Upper lobe of left lung (tissue), 6 donors: Measurements from ENCODE around the gene ATP10B. TPM values are rescaled to one million over a fixed set of nuclear protein-coding genes. Genes with fewer than 3 reads are reported as not detected.

Source experiments
- ATAC-seq, 2 donors: fragments of 200-7000 bp; cut with Tn5 transposase; one replicate each; pipeline ENCODE4 v1.9.1; 2022; ENCODE audit warnings: mild to moderate bottlenecking in 2 of 2, moderate library complexity in 2 of 2; ENCODE audit not compliant: low FRiP score in 2 of 2
- DNase-seq, 2 donors: peaks; one replicate each; pipeline ENCODE4 v3.0.0-alpha.2; 2019 to 2020
- H3K27ac ChIP-seq, 4 donors: fragments of 200-600 bp; sonication (generic); one replicate each; pipeline ENCODE4 v1.5.1; 2016 to 2019
- H3K27me3 ChIP-seq, 4 donors: fragments of 200-600 bp; sonication (generic); one replicate each; pipeline ENCODE4 v1.5.1; 2017 to 2019
- H3K36me3 ChIP-seq, 4 donors: fragments of 200-600 bp; sonication (generic); one replicate each; pipeline ENCODE4 v1.5.1; 2016 to 2019
- H3K4me1 ChIP-seq, 4 donors: fragments of 200-600 bp; sonication (generic); one replicate each; pipeline ENCODE4 v1.5.1; 2018 to 2019
- H3K4me3 ChIP-seq, 4 donors: fragments of 200-600 bp; sonication (generic); one replicate each; pipeline ENCODE4 v1.5.1; 2017 to 2019; ENCODE audit warnings: mild to moderate bottlenecking in 2 of 4, moderate library complexity in 1 of 4
- H3K9me3 ChIP-seq, 4 donors: fragments of 200-600 bp; sonication (generic); one replicate each; pipeline ENCODE4 v1.5.1; 2018 to 2019
- CTCF ChIP-seq, 6 experiments: fragments of 450-650 bp in 4 of 6; fragments of 200-600 bp in 2 of 6; sonication (generic) in 2 of 6; IDR thresholded peaks; one replicate each; pipeline ENCODE4 v1.5.1; 2016 to 2019; ENCODE audit warnings: antibody characterized with exemption in 6 of 6
- EP300 ChIP-seq, 4 donors: sonication (generic); formaldehyde crosslinking; IDR thresholded peaks; one replicate each; pipeline ENCODE4 v1.5.1; 2017; ENCODE audit warnings: antibody characterized with exemption in 4 of 4, control low read depth in 2 of 4
- POLR2A ChIP-seq, 4 donors: fragments of 450-650 bp; IDR thresholded peaks; one replicate each; pipeline ENCODE4 v1.5.1; 2016 to 2017; ENCODE audit warnings: antibody characterized with exemption in 4 of 4, mild to moderate bottlenecking in 2 of 4
- POLR2AphosphoS5 ChIP-seq, 2 donors: sonication (generic); formaldehyde crosslinking; IDR thresholded peaks; one replicate each; pipeline ENCODE4 v1.5.1; 2017; ENCODE audit warnings: antibody characterized with exemption in 2 of 2
- WGBS, 2 donors: methylation state at CpG; one replicate each; pipeline ENCODE4 v1.1.5; 2017 to 2018; 5-methylcytosine and 5-hydroxymethylcytosine counted together
- total RNA-seq, 6 donors: library from RNA; depleted of rRNA in 4 of 6; stranded (reverse); fragments of >200 nt in 4 of 6; gene quantifications; one replicate each; pipeline versions ENCODE4 v1.1.0 to v1.2.1, GENCODE V29; 2016 to 2021
- donor health status: DM: no; HTN: no; CAD: no; lungs with moderate emphysema.
- donor health status: DM: no; HTN: yes; CAD: no; lungs with severe emphysema.

Gene ATP10B
- total RNA-seq, 6 donors from 2014 or later, result under 0.01 to 0.30 (median 0.09) TPM; not detected in 1

GRCh38 chr5:160646033-160646432 lies 206.0 kb downstream of the ATP10B start:
- ATAC-seq (no peak), DNase-seq (no peak)
- Histone ChIP-seq H3K36me3 (no peaks in the 10 kb centered on the region), H3K4me3 (no peak overlapping the region), H3K27ac (no peak overlapping the region), H3K27me3 (no peaks in the 10 kb centered on the region), H3K9me3 (no peaks in the 10 kb centered on the region), H3K4me1 (no peaks in the 10 kb centered on the region)
- TF ChIP-seq CTCF (IDR thresholded peaks at IDR 0.05) (no peak), POLR2A (IDR thresholded peaks at IDR 0.05) (no peak), POLR2AphosphoS5 (IDR thresholded peaks at IDR 0.05) (no peak), EP300 (IDR thresholded peaks at IDR 0.05) (no peak)

- DNase-seq (no peak), ATAC-seq (peak in 1 of 2 donors; percentile 48)
- no peaks in the 10 kb centered on the region for H3K4me1 ChIP-seq
- H3K9me3 ChIP-seq, result no peaks in the 10 kb centered on the region
- no peak for TF ChIP-seq POLR2A (IDR thresholded peaks at IDR 0.05)
- no peaks in the 10 kb centered on the region for H3K27me3 ChIP-seq
- no peak overlapping the region for H3K4me3 ChIP-seq
- no peaks in the 10 kb centered on the region for H3K36me3 ChIP-seq
- 73% methylated on average over 4 of the region's 4 CpGs for WGBS, 2 donors
- no peak overlapping the region for H3K27ac ChIP-seq
Measured at GRCh38 chr5:160643616-160644240, 208.3 kb downstream of the ATP10B start.

GRCh38 chr5:160641405-160641804 lies 210.6 kb downstream of the ATP10B start:
- no peak for ATAC-seq
- no peak for DNase-seq
- no peaks in the 10 kb centered on the region for H3K9me3 ChIP-seq
- no peaks in the 10 kb centered on the region for H3K27me3 ChIP-seq
- no peaks in the 10 kb centered on the region for H3K4me1 ChIP-seq
- no peaks in the 10 kb centered on the region for H3K36me3 ChIP-seq
- TF ChIP-seq POLR2AphosphoS5 (IDR thresholded peaks at IDR 0.05) (no peak), POLR2A (IDR thresholded peaks at IDR 0.05) (no peak), CTCF (IDR thresholded peaks at IDR 0.05) (no peak), EP300 (IDR thresholded peaks at IDR 0.05) (no peak)
- no peak overlapping the region for H3K4me3 ChIP-seq
- H3K27ac ChIP-seq, result no peak overlapping the region

GRCh38 chr5:160640406-160640805 lies 211.6 kb downstream of the ATP10B start:
- no peak overlapping the region for H3K4me3 ChIP-seq
- no peak overlapping the region for H3K27ac ChIP-seq
- DNase-seq (no peak), ATAC-seq (peak in 1 of 2 donors; percentile 25)
- no peaks in the 10 kb centered on the region for H3K9me3 ChIP-seq
- no peaks in the 10 kb centered on the region for H3K27me3 ChIP-seq
- H3K4me1 ChIP-seq, result no peaks in the 10 kb centered on the region
- WGBS, 2 donors, result 88 to 89% methylated on average over 7 of the region's 7 CpGs
- no peak for TF ChIP-seq CTCF (IDR thresholded peaks at IDR 0.05)
- no peaks in the 10 kb centered on the region for H3K36me3 ChIP-seq

- no peak for ATAC-seq
- WGBS, 2 donors, result 52 to 58% methylated on average over 3 of the region's 3 CpGs
Measured at GRCh38 chr5:160638161-160638742, 213.8 kb downstream of the ATP10B start.

More at GRCh38 chr5:160638161-160638742, 213.8 kb downstream of the ATP10B start:
- TF ChIP-seq POLR2A (IDR thresholded peaks at IDR 0.05), result no peak
- no peak for TF ChIP-seq CTCF (IDR thresholded peaks at IDR 0.05)
- TF ChIP-seq EP300 (IDR thresholded peaks at IDR 0.05), result no peak
- TF ChIP-seq POLR2AphosphoS5 (IDR thresholded peaks at IDR 0.05), result no peak
- Histone ChIP-seq H3K36me3 (no peaks in the 10 kb centered on the region), H3K9me3 (no peaks in the 10 kb centered on the region), H3K27ac (no peak overlapping the region), H3K4me3 (no peak overlapping the region), H3K4me1 (no peaks in the 10 kb centered on the region), H3K27me3 (no peaks in the 10 kb centered on the region)
- DNase-seq, result no peak
